ENCODE data around the gene DMD.

GRCh38 chrX:31705816-31706215 lies 1505.5 kb downstream of the DMD start:
- TF ChIP-seq EZH2 (IDR thresholded peaks at IDR 0.05; ENCODE audit: insufficient read depth, poor library complexity, severe bottlenecking) (no peak), EZH2phosphoT487 (IDR thresholded peaks at IDR 0.05; ENCODE audit: insufficient read depth, low read depth) (no peak)

Measured in GM23248 (cell line).